ENCODE measurements around the gene BBS2.
"Not testable (repeated sequence)": the region's sequence is repeated elsewhere in the genome, so short reads cannot be mapped to it uniquely, and the experiment has no call there.

BBS2 gene

GRCh38 chr16:56520251-56520577 is 390 bp upstream of the BBS2 start:
- no peak for DNase-seq

- DNase-seq, result no peak
Measured at GRCh38 chr16:56518425-56518824, 1.4 kb downstream of the BBS2 start.

DNA sequence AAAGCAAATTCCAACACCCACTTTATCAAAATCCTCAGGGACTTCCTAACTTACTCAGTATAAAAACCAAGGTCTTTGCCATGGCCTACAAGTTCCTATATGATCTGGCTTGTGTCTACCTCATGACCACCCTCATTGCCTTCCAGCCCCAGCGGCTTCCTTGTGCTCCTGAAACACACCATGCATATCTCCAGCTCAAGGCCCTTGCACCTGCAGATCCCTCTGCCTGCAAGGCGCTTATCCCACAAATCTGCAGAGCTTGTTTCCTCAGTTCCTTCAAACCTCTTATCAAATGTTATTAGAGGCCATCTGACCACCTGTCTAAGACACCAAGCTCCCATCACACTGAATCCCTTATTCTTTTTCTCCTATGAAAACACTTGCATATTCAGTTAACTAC is 2.6 kb downstream of the BBS2 start:
- no peak for DNase-seq

- DNase-seq, result no peak
Measured at GRCh38 chr16:56515665-56516064, 4.2 kb downstream of the BBS2 start.

DNA sequence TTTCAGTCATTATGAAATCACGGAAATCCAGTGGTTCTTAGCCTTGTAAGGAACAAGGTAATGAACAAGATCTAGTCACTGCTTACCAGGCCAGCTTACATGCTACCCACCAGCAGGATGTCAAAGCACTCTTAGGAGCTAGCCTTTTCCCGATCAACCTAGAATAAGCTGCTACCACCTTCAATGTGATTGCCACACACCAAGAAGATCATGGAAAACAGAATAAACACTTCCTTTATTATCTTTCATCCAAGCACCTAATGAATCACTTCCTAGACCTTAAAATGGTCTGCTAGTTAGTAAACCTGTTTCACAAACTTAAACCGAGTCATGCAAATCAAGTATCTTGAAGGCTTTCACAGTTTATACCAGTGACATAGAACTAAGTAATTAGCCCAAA is 5.0 kb downstream of the BBS2 start:
- no peak for DNase-seq

DNA sequence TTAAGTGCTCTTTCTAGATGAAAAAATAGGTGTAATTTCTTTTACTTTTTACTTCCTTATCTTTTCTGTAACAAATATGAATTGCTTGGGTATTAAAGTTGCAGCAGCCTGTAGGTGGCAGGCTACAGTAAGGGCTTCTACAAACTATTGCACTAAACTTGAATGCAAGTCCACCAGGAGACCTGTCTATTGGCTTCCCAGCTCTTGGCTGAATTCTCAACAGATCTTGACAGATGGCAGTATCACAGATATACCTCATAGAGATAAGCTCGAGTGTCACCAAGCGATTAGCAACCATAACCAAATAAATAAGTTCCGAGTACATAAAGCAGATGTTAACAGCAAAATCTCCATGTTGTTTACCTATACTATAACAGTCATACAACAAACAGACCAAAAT is 5.9 kb downstream of the BBS2 start:
- DNase-seq, result peak in 1 of 2 experiments; percentile 35

DNA sequence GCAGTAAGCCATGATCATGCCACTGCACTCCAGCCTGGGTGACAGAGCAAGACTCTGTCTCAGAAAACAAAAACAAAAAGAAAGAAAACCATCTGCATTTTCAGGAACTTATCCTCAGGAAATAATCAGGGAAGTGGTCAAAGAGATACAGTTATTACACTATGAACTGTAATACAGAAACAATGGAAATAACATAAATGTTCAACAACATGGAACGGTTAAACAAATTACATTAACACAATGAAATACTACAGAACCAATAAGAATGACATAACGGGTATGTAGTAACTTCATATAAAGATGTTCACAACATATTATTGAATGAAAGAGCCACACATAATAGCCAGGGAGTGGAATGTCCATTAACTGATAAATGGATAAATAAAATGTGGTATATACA is 6.7 kb downstream of the BBS2 start:
- no peak for DNase-seq

DNA sequence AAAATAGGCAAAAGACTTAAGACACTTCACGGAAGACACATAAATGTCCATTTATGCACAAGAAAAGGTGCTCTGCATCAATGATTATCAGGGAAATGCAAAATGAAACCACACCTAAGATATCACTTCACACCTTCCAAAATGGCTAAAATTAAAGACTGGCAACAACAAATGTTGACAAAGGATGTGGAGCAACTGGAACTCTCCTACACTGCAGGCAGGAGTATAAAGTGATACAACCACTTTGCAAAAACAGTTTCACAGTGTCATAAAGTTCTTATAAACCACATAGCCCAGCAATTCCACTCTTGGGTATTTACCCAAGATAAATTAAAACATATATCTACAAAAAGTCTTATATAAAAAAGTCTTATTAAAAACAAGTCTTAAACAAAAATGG is 7.8 kb downstream of the BBS2 start:
- no peak for DNase-seq

DNA sequence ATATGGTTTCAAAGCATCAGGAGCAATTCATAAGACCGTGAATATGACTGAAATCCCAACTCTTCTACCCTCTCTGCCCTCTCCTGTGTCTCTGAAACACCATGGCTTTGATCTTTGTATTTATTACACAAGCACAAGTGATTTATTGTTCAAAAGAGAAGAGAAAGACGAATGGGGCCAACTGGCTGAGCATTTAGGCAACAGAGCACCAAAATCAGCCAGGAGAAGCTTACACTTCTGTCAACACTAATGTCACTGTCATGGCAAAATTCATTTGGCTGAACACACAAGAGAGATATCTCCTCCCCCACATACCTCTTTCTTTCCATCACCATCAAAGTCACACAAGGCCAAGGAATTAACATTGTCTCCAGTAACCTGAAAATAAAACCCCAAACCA is 9.3 kb downstream of the BBS2 start:
- no peak for DNase-seq

GRCh38 chr16:56506941-56507340 is 12.9 kb downstream of the BBS2 start:
- no peak for DNase-seq

DNA sequence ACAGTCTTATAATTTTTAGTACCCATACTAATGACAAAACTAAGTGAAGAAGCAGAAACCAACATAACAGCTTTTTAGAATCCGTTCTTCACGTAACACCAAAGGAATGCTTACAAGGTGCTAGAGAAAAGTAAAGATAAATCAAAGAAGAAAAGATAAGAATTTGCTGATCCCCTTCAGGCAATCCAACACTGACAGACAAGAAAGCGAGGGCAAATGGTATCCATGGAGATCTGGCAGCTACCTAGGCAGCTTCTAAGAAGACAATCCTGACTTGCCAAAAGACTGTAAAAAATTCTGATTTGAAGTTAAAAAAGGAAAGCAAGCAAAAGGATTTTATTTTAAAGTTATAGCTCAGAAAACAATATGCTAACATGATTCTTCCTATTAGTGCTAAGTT is 14.6 kb downstream of the BBS2 start:
- no peak for DNase-seq

GRCh38 chr16:56493815-56494214 is 26.0 kb downstream of the BBS2 start:
- no peak for DNase-seq

DNA sequence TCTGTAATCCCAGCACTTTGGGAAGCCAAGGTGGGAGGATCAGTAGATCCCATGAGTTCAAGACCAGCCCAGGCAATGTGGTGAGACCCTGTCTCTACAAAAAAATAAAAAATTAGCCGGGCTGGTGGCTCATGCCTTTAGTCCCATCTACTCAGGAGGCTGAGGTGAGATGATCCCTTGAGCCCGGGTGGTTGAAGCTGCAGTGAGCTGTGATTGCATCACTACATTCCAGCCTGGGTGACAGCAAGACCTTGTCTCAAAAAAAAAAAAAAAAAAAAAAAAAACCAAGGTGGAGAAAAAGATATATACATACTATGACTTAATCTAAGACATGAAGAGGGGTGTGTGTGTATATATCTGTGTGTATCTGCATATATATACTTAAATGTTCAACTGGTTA is 26.7 kb downstream of the BBS2 start:
- DNase-seq, result no peak

DNA sequence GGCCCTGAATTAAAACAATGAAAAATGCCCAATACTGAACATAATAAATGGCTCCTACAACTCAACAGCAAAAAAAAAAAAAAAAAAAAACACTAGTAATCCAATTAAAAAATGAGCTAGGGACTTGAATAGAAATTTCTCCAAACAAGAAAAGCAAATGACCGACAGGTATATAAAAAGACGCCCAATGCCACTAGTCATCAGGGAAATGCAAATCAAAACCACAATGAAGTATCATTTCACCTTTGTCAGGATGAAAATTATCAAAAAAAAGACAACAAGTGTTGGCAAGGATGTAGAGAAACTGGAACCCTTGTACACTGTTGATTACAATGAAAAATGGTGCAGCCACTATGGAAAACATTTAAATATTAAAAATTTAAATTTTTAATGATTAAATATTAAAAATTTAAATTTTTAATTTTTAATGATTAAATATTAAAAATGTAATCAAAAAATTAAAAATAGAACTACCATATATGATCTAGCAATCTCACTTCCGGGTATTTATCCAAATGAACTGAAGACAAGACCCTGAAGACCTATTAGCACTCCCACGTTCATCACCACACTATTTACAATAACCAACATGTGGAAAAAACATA is 28.1 kb downstream of the BBS2 start:
- no peak for DNase-seq

- not testable (repeated sequence) for DNase-seq
Measured at GRCh38 chr16:56488868-56489267, 31.0 kb downstream of the BBS2 start.

DNA sequence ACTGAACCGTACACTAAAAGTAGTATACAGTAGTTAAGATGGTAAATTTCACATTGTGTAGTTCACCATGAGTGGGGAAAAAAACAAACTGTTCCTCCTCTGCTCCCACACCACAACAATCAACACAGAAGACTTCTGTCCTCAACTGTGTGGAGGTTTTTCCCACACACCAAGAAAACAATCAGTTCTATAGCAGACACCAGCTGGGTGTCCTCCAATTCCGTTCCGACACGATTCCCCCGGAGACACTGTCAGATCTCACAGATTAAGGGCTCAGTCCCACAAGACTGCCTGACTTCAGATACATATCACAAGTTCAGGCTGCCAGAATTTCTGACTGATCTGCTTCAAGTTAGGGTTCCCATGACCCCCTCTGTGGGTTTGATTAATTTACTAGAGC is 31.8 kb downstream of the BBS2 start:
- no peak for DNase-seq

DNA sequence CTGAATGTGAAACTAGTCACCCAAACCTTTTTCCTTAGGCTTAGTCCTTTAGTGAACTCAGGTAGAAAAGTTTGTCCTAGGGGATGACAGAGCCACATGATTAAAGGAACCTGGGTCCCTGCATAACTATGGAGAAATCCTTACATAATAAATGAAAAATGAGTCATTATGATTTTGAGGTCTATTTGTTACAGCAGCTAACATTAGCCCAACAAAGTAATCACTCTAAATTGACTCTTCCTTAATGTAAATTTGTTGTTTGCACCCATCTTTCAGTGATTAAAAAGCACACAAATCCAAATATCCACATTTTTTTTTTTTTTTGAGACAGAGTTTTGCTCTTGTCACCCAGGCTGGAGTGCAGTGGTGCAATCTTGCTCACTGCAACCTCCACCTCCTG is 36.4 kb downstream of the BBS2 start:
- DNase-seq, result no peak

GRCh38 chr16:56482683-56483236 is 37.1 kb downstream of the BBS2 start:
- DNase-seq, result no peak

DNA sequence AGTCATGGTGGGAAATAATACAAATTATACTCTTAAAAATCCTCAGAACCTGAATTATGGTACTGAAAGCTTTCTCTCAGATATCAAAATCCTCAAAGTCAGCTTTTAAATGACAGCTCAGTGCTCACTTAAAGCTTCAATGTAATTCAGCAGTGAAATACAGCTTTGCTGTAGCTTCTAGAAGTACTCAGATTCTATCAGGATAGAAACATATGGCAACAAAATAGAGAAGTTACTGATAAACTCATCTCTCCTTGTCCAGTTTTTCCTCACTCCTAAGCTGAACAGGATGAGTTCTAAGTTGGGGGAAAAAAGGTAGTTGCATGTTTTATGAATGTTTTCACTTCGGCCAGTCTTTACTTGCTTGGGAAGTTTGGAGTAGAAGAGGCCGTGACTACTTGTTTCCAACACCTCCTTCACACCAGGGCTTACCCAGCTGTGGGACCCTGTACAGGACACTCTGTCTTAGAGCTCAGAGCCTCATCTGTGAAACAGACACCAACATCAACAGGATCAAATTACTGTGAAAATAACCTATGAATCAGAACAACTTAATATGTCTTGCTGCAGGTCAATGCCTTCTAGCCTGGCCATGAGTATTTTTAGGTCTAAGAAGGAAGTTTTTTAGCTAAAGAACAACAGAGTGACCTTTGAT is 38.2 kb downstream of the BBS2 start:
- DNase-seq, result no peak

DNA sequence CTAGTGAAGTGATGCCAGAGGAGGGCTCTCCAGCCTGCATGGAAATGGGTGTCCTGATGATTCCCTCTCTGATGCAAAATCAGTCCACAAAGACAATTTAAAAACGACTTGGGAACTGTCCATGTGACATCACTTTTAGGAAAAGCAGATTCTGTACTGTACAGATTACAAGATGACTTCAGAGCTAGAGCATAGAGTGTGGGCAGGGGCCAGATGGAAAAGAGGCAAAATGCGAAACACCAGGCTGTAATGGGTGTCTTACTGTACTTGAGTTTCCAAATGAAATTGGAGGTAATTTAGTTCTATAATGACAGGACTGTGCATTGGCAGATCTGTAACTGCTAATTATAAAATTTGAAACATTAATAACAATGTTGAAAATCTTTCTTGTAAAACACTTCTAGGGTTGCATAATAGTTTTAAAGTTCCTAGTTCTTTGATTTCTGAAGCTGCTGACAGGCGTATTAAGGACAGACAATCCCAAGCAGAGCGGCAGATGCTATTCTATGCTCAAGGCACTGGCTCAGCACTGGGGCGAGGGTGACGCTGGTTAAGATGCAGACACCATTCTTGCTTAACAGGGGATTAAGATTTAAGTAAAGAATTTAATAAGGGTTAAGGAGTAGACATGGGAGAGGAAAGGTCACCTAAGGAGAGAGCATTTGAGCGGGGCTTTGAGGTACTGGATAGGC is 38.9 kb downstream of the BBS2 start:
- no peak for DNase-seq

- DNase-seq, result no peak
Measured at GRCh38 chr16:56479469-56479868, 40.4 kb downstream of the BBS2 start.

DNA sequence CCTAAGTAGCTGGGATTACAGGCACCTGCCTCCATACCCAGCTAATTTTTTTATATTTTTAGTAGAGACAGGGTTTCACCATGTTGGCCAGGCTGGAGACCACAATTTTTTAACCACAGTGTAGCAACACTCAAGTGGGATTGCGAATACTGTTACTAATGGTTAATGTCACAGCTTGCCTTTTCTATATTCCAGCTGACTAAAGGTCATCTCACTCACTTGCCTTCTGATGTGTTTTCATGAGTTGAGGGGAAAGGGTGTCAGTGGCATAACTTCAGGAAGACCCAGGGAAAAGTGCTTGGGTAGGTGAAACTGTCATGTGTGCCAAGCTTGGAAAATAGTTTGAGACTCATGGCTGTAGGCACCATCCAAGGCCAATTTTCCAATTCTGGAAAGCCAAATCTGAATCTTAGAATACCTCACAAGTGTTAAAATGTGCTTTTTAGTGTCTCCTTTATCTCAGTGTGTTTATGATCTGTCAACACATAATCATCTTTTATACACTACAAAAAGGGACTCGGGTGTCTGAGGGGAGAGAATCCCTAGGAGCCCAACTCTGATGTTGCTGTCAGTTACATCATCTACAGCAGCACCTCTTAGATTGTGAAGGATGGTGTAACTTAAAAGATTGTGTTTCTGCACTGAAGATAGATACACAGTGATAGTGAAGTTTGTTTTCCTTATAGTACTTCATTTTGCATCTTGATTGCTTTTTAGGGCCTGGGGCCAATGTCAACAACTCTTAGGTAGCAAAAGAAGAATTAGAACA is 41.4 kb downstream of the BBS2 start:
- DNase-seq, result no peak

GRCh38 chr16:56477096-56477878 is 42.5 kb downstream of the BBS2 start:
- DNase-seq, result no peak
